GM18526 (cell line): ENCODE results near the gene DHX30.
A peak's percentile ranks its signal among the peaks of the same experiment; 100 is the strongest.

Experiments
- POLR2A ChIP-seq: IDR thresholded peaks from 3 replicates; pipeline ENCODE4 v1.6.1; 2011; ENCODE audit not compliant: insufficient read length; ENCODE audit errors: extremely low read depth

Gene DHX30, protein sequence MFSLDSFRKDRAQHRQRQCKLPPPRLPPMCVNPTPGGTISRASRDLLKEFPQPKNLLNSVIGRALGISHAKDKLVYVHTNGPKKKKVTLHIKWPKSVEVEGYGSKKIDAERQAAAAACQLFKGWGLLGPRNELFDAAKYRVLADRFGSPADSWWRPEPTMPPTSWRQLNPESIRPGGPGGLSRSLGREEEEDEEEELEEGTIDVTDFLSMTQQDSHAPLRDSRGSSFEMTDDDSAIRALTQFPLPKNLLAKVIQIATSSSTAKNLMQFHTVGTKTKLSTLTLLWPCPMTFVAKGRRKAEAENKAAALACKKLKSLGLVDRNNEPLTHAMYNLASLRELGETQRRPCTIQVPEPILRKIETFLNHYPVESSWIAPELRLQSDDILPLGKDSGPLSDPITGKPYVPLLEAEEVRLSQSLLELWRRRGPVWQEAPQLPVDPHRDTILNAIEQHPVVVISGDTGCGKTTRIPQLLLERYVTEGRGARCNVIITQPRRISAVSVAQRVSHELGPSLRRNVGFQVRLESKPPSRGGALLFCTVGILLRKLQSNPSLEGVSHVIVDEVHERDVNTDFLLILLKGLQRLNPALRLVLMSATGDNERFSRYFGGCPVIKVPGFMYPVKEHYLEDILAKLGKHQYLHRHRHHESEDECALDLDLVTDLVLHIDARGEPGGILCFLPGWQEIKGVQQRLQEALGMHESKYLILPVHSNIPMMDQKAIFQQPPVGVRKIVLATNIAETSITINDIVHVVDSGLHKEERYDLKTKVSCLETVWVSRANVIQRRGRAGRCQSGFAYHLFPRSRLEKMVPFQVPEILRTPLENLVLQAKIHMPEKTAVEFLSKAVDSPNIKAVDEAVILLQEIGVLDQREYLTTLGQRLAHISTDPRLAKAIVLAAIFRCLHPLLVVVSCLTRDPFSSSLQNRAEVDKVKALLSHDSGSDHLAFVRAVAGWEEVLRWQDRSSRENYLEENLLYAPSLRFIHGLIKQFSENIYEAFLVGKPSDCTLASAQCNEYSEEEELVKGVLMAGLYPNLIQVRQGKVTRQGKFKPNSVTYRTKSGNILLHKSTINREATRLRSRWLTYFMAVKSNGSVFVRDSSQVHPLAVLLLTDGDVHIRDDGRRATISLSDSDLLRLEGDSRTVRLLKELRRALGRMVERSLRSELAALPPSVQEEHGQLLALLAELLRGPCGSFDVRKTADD

DNA sequence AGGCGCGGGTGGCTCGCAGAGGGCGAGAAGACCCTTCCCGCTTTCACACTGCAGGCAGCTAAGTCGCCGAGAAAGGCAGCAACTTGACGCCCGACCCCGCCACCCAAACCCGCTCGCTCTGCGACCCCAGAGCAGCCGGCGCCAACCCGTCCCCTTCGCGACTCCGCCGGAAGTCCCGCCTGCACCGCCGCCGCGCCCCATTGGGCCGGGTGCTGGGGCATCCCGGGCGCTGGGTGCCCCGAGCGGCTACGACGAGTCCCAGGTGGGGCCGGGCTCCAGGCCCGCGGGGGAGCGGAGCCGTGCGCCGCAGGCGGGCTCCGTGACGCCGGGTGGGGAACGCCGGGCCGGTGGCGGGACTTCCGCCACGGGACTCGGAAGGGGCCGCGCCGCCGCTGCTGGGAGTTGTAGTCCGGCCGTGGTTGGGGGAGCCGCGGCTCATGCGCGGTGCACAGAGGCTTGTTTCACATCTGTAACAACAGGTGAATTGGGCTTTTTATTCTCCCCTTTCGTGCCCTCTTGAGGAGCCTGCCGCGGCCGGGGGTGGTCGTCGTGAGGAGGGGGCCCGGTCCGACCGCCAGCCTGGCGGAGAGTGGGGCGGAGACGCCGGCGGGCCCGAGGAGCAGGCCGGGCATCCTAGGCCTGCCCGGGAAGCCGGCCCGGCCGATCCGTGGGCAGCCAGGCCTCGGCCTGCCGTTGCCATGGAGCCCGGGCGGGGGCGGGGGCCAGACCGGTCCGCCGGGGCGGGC, at the start of gene DHX30:
Gene DHX30 (plus strand): TSS at position 405 of the 746 bp plus-strand sequence. CDS start 7,546 bp downstream, outside the sequence.
- TF ChIP-seq POLR2A: peak; percentile 69

DNA sequence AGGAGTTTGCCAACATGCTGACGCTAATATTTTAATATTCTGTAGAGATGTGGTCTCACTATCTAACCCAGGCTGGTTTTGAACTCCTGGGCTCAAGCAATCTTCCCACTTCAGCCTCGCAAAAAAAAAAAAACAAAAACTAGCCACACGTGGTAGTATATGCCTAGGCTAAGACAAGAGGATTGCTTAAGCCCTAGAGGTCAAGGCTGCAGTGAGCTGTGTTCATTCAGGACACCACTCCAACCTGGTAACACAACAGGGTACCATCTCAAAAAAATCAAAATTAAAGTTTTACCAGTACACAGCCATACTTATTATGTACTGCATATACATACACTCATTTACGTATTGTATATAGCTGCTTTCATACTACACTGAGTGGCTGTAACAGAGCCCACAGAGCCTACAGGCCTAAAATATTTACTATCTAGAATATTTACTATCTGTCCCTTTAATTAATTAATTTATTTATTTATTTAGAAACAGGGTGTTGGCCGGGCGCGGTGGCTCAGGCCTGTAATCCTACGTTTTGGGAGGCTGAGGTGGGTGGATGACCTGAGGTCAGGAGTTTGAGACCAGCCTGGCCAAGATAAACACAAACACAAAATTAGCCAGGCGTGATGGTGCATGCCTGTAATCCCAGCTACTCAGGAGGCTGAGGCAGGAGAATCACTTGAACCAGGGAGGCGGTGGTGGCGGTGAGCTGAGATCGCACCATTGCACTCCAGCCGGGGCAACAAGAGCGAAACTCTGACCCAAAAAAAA, 44.5 kb upstream of the DHX30 start:
- TF ChIP-seq POLR2A: no peak

DNA sequence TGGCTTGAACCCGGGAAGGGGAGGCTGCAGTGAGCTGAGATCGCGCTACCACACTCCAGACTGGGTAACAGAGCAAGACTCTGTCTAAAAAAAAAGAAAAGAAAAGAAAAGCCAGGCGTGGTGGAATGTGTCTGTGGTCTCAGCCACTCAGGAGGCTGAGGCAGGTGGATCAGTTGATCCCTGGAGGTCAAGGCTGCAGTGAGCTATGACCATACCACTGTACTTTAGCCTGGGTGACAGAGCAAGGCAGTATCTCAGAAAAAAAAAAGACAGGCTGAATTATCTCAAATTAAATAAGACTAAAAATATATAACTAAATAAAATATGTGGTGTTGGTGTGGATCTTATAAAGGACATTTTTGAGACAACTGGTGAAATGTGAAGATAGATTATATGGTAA, 41.9 kb upstream of the DHX30 start:
- TF ChIP-seq POLR2A: no peak

DNA sequence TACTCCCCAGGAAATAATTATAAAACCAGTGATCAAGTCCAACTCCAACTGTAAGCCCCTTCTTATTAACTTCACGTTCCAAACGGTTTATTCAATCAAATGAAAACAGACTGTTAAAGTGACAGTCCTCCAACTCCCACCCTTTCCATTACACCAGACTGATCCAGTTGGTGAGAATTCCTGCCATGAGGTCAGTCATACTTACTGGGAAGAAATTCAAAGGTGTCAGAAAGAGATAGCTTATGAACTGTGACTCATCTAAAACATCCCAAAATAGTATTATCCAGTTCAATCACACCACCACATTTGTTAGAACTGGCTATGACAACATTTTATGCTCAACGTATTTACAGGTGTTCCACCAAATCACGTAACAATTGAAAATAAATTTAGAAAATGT, 40.7 kb upstream of the DHX30 start:
- TF ChIP-seq POLR2A: no peak

DNA sequence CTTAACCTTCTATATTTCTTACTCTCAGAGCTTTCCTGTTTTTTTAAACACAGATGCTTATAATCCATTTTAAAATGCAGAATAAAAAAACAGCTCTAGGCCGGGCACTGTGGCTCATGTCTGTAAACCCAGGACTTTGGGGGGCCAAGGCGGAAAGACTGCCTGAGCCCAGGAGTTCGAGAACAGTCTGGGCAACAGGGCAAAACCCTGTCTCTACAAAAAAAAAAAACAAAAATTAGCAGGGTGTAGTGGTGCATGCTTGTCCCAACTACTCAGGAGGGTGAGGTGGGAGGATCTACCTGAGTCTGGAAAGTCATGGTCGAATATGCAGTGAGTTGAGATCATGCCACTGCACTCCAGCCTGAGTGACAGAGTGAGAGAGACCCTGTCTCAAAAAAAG, 36.8 kb upstream of the DHX30 start:
- no peak for TF ChIP-seq POLR2A

DNA sequence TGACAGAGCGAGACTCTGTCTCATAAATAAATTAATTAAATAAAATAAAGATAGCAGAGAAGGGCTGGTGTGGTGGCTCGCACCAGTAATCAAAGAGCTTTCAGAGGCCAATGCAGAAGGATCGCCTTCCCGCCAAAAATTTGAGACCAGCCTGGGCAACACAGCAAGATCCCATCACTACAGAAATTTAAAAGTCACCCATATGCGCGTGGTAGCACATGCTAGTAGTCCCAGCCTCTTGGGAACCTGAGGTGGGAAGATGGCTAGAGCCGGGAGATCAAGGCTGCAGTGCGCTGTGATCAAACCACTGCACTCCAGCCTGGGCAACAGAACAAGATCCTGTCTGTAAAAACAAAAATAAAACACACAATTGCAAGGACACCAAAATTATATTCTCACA, 30.9 kb upstream of the DHX30 start:
- no peak for TF ChIP-seq POLR2A

DNA sequence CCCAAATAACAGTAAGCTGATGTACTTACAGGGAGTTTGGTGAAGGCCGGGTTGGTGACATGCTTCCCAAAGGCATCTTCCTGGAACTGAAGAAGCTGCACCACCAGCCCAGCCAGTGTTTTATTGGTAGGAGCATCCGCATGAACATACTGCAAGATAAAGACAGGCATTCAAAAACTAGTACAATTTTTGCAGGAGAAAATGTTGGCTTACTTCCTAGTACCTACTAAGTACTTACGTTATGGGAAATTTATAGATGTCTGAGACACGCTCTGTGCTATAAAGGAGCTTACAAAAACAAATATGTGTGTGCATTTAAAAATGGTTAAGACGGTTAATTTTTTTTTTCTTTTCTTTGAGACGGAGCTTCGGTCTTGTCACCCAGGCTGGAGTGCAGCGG, 30.1 kb upstream of the DHX30 start:
- no peak for TF ChIP-seq POLR2A

DNA sequence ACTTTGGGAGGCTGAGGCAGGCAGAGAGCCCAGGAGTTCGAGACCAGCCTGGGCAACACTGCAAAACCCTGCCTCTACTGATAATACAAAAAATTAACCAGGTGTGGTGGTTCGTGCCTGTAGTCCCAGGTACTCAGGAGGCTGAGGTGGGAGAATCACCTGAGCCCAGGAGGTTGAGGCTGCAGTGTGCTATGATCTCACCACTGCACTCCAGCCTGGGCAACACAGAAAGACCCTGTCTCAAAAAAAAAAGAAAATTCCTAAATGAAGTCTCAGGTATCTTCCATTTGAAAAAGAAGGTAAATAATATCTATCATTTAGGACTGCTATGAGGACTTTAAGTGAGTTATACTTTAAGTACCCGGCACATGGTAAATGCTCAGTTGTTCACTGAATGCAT, 24.2 kb upstream of the DHX30 start:
- no peak for TF ChIP-seq POLR2A

DNA sequence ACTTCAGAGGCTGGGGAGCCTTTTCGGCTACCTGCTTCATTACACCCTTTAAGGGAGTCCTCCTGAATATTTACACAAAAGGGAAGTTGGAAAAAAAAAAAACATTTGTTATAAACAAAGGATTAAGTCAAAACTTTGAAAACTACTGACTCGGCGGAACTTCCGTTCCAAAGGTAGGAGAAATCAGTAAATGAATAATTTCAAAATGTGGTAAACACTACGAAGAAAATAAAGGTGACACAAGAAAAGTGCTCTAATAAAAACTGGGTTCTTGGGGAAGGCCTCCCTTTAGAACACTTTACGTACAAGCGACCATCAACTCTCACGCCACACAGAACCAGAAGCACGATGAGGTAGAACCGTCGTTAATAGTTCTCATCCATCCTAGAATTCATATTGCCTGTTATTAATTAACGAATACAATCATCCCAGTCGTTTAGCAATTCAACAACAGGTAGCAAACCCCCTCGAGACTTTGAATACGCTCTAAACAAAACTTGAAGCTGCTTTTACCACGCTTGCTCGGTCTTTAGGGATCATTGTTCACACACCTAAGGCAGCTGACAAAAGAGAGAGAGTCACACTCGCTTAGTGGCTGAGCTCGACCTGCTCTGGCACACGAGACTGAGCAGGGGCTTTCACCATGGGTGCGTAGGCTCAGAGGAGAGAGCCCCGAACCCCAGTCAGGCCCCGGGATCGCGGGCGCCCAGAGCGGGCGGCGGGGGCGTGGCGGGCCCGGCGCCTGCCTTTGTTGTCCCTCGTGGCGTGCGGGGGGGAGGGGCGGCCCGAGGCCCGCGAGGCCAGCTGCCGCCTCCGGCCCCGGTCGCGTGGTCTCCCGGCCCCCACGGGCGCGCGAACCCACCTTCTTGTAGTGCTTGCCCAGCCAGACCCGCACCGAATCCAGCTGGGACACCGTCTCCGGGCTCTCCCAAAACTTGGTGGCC, 21.9 kb upstream of the DHX30 start:
- TF ChIP-seq POLR2A: no peak

DNA sequence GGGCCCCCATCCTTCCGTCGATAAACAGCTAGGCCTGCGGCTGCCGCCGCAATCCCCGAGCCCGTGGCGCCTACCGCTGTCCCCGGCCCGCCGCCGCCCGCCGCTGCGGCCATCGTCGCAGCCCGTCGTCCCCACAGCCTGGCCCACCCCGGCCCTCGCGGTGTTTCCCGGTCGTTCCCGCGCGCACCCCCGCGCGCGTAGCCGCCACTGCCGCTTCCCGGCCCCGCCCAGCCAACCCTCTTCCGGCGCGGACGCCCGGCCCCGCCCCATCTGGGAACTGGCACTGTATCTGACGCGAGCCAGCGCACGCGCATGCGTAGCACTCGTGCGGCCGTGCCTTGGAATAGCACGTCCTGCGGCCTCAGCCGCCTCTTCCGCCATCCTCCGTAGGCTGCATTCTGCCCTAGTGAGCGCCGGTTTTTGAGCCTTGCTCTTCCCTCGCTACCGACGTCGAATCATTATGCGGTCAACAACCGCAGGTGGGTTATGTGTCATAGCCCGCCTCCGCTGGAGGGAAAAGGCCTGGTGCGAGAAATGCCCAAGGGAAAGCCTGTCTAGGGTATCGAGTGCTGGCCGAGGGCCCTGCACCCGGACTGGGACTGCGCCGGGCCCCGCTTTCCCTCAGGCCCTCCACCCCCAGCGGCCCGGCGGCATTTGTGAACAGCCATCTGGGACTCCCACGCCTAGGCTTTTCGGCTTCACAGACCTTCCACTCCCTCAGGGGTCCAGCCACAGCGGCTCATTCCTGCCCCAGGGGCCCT, 21.1 kb upstream of the DHX30 start, which contains the start of gene SMARCC1:
Gene SMARCC1 (minus strand): TSS at position 209 of the 761 bp plus-strand sequence. CDS start 96 bp downstream, at position 113.
- peak; percentile 93 for TF ChIP-seq POLR2A

DNA sequence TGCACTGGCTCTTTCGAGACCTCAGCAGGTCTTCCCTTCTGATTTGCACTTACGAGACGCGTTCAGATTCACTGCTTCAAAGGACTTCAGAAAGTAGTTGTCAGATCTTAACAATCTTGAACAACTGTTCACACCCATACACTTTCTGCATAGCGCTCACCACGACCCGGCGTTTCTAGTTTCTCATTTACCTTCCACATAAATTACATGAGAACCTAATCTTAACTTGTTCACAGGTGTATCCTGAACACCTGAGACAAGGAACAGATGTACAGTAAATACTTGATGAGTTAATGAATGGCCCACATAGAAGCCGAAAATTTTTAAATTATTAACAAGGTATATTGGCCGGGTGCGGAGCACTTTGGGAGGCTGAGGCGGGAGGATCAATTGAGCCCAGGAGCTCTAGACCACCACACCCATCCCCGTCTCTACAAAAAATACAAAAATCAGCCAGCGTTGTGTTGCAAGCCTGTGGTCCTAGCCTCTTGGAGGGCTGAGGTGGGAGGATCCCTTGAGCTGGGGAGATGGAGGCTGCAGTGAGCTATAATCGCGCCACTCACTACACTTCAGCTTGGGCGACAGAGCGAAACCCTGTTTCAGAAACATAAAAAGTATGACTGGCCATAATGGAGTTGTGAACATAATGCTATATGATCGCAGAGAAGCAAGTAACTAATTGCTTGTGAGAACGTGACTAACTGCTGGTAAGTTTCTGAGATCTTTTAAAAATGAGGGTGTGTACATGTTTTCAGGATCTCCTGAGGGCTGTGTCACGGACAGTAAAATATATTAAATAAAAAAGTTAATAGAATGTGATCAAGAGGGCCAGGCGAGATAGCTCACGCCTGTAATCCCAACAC, 20.3 kb upstream of the DHX30 start:
- no peak for TF ChIP-seq POLR2A
